Measurements from ENCODE around the gene NCEH1. TPM values are rescaled to one million over a fixed set of nuclear protein-coding genes. Genes with fewer than 3 reads are reported as not detected.

NCEH1 gene
- total and polyA plus RNA-seq, 9 of the 15 experiments (the other 6 are each of a cell fraction or from before 2014, with no cell fraction given) = 1.3 to 5.0 (median 2.8) TPM

DNA sequence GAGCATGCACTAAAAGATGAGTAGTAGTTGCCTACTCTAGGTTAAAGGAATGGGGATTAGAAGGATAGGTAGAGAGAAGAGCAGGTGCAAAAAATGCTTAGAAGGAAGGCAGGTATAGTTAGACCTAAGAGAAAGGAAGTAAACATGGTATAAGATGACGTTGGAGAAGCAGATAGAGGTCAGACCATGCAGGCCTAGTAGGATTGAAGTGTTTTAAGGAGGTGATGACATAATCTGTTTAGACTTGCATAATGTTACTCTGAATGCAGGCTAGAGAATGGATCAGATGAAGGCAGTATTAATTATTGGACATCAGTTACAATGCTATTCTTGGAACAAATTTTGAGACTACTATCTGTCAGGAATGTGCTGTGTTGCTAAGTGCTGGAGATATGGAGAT, 28.6 kb upstream of the NCEH1 start:
- intact Hi-C loops (cut with micrococcal nuclease) (no loop called here), in situ Hi-C loops (cut with MboI) (no loop called here)
- Histone ChIP-seq H3K9me3 (replicated peaks; ENCODE audit: control insufficient read depth, insufficient read depth, low read depth, low read length) (no peaks in the 10 kb centered on the region), H3K79me2 (ENCODE audit: control insufficient read depth, insufficient read depth, low read length) (no peaks in the 10 kb centered on the region), H2AFZ (ENCODE audit: low read depth, low read length) (no peak overlapping the region), H3K4me3 (no peak overlapping the region), H3K4me1 (replicated peaks in 1 of 2; ENCODE audit: control insufficient read depth in 2 of 2, insufficient read depth in 2 of 2, low read length in 2 of 2) (no peaks in the 10 kb centered on the region; a peak in 1 of 5 replicates), H3K27ac (ENCODE audit: extremely low read depth, low read depth, low read length) (no peak overlapping the region), H3K27me3 (ENCODE audit: control insufficient read depth in 2 of 2, insufficient read depth in 2 of 2, low read length in 2 of 2) (peaks cover 0 to 5% of the 10 kb centered on the region in 2 experiments; a peak in 1 of 5 replicates), H3K36me3 (ENCODE audit: control insufficient read depth, insufficient read depth, low read length) (no peaks in the 10 kb centered on the region), H3K9me1 (ENCODE audit: control insufficient read depth, insufficient read depth, low read length) (no peaks in the 10 kb centered on the region), H3K4me2 (ENCODE audit: insufficient read depth, low read length) (no peak overlapping the region), H4K20me1 (replicated peaks; ENCODE audit: control insufficient read depth, insufficient read depth, low read length) (no peaks in the 10 kb centered on the region), H3K9ac (ENCODE audit: insufficient read depth in 1 of 2, low read depth in 2 of 2, low read length in 2 of 2) (no peak overlapping the region)
- FAIRE-seq = no peak
- ChIA-PET POLR2A (interaction anchor here (1.4 kb wide), 1 partner anchor 11 kb away, joined by 5 read pairs; the partner anchor contains the start of gene ECT2), CTCF (ENCODE audit: low intra/inter-chr PET ratio) (no interaction called here)
- no peak for DNase-seq (ENCODE audit: extremely low read depth in 1 of 4, low spot score in 3 of 4)
- 0% methylated on average over 1 of the region's 1 CpG for WGBS (ENCODE audit: insufficient coverage, low coverage, missing lambda C conversion rate)
- no TSS peak for BruUV-seq (replicated peaks)
- ATAC-seq = no peak
- no peak for TF ChIP-seq SMARCA5 (IDR thresholded peaks at IDR 0.05)
- no peak for TF ChIP-seq CEBPG (CRISPR knock-in tag; IDR thresholded peaks at IDR 0.05)
- TF ChIP-seq CEBPG (tag; conservative IDR thresholded peaks at IDR 0.05 in 1 of 2, IDR thresholded peaks at IDR 0.05 in 1 of 2) = peak in 1 of 2 experiments; percentile 50; a peak in 2 of 4 replicates

DNA sequence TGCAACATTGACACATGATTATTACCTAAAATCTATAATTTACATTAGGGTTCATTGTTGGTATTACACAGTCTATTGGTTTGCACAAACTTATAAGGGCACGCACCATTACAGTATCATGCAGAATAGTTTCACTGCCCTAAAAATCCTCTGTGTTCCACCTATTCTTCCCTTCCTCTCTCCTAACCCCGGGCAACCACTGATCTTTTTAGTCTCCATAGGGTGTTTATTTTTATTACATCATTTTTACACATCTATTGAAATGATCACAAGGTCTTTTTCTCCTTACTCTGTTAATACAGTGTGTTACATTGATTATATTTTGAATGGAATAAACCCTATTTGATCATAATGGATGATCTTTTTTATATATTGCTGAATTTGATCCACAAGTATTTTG, 24.1 kb upstream of the NCEH1 start:
- H3K36me3 ChIP-seq (ENCODE audit: control insufficient read depth, insufficient read depth, low read length) = no peaks in the 10 kb centered on the region
- no peaks in the 10 kb centered on the region for H4K20me1 ChIP-seq (replicated peaks; ENCODE audit: control insufficient read depth, insufficient read depth, low read length)
- no peaks in the 10 kb centered on the region for H3K9me3 ChIP-seq (replicated peaks; ENCODE audit: control insufficient read depth, insufficient read depth, low read depth, low read length)
- POLR2A ChIA-PET = no interaction called here
- BruUV-seq (replicated peaks) = no TSS peak
- TF ChIP-seq MBD2 (IDR thresholded peaks at IDR 0.05; ENCODE audit: borderline replicate concordance, low read depth) = no peak
- no peak for TF ChIP-seq SOX6 (IDR thresholded peaks at IDR 0.05)
- TF ChIP-seq ZNF717 (CRISPR knock-in tag; IDR thresholded peaks at IDR 0.05) = no peak
- no peak for TF ChIP-seq POU5F1 (IDR thresholded peaks at IDR 0.05; ENCODE audit: borderline replicate concordance, low read depth, low read length, partially characterized antibody)
- no peak for TF ChIP-seq ARNT (IDR thresholded peaks at IDR 0.05)
- no peak for TF ChIP-seq NRF1 (conservative IDR thresholded peaks at IDR 0.05 in 1 of 2, IDR thresholded peaks at IDR 0.05 in 1 of 2)
- no peak for TF ChIP-seq ZNF239 (CRISPR knock-in tag; IDR thresholded peaks at IDR 0.05)
- TF ChIP-seq, protein P1, sequence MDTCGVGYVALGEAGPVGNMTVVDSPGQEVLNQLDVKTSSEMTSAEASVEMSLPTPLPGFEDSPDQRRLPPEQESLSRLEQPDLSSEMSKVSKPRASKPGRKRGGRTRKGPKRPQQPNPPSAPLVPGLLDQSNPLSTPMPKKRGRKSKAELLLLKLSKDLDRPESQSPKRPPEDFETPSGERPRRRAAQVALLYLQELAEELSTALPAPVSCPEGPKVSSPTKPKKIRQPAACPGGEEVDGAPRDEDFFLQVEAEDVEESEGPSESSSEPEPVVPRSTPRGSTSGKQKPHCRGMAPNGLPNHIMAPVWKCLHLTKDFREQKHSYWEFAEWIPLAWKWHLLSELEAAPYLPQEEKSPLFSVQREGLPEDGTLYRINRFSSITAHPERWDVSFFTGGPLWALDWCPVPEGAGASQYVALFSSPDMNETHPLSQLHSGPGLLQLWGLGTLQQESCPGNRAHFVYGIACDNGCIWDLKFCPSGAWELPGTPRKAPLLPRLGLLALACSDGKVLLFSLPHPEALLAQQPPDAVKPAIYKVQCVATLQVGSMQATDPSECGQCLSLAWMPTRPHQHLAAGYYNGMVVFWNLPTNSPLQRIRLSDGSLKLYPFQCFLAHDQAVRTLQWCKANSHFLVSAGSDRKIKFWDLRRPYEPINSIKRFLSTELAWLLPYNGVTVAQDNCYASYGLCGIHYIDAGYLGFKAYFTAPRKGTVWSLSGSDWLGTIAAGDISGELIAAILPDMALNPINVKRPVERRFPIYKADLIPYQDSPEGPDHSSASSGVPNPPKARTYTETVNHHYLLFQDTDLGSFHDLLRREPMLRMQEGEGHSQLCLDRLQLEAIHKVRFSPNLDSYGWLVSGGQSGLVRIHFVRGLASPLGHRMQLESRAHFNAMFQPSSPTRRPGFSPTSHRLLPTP (IDR thresholded peaks at IDR 0.05; ENCODE audit: borderline replicate concordance, extremely low read depth, insufficient read length) = no peak
- TF ChIP-seq ZNF696 (CRISPR knock-in tag; conservative IDR thresholded peaks at IDR 0.05) = no peak
- no peak for TF ChIP-seq ZEB2 (IDR thresholded peaks at IDR 0.05)
- TF ChIP-seq BRD9 (IDR thresholded peaks at IDR 0.05; ENCODE audit: low read depth, partially characterized antibody) = no peak
- no peaks in the 10 kb centered on the region for H3K79me2 ChIP-seq (ENCODE audit: control insufficient read depth, insufficient read depth, low read length)
- CTCF ChIA-PET (ENCODE audit: low intra/inter-chr PET ratio) = no interaction called here
- DNase-seq (ENCODE audit: extremely low read depth in 1 of 4, low spot score in 3 of 4) (no peak), ATAC-seq (no peak), FAIRE-seq (no peak)
- in situ Hi-C loops (cut with MboI) = no loop called here
- intact Hi-C loops (cut with micrococcal nuclease) = no loop called here
- H3K4me2 ChIP-seq (ENCODE audit: insufficient read depth, low read length) = no peak overlapping the region
- no peak overlapping the region for H3K27ac ChIP-seq (ENCODE audit: extremely low read depth, low read depth, low read length)
- H2AFZ ChIP-seq (ENCODE audit: low read depth, low read length) = no peak overlapping the region
- no peaks in the 10 kb centered on the region for H3K4me1 ChIP-seq (replicated peaks in 1 of 2; ENCODE audit: control insufficient read depth in 2 of 2, insufficient read depth in 2 of 2, low read length in 2 of 2)
- 50% methylated on average over 2 of the region's 2 CpGs for whole genome bisulfite sequencing (ENCODE audit: insufficient coverage, low coverage, missing lambda C conversion rate)
- H3K9ac ChIP-seq (ENCODE audit: insufficient read depth in 1 of 2, low read depth in 2 of 2, low read length in 2 of 2) = no peak overlapping the region
- H3K4me3 ChIP-seq = no peak overlapping the region
- H3K27me3 ChIP-seq (ENCODE audit: control insufficient read depth in 2 of 2, insufficient read depth in 2 of 2, low read length in 2 of 2) = no peaks in the 10 kb centered on the region
- no peaks in the 10 kb centered on the region for H3K9me1 ChIP-seq (ENCODE audit: control insufficient read depth, insufficient read depth, low read length)
